Right atrium auricular region (tissue), 2 donors: ENCODE measurements around the gene AMOTL2. TPM values are rescaled to one million over a fixed set of nuclear protein-coding genes. Genes with fewer than 3 reads are reported as not detected.

Source experiments
- DNase-seq: peaks from one replicate; pipeline ENCODE4 v3.0.0-alpha.2; 2019; ENCODE audit warnings: low spot score
- H3K27ac ChIP-seq, 2 donors: fragments of 200-600 bp; sonication (generic); 1 replicate in 1 of 2; 2 replicates in 1 of 2; pipeline ENCODE4 v1.5.1; 2016 to 2019
- H3K27me3 ChIP-seq, 2 donors: fragments of 200-600 bp; sonication (generic); one replicate each; pipeline versions ENCODE4 v1.5.1 to v1.6.0; 2017 to 2019
- H3K36me3 ChIP-seq: fragments of 200-600 bp; sonication (generic); one replicate; pipeline ENCODE4 v1.5.1; 2016
- H3K4me1 ChIP-seq, 2 donors: fragments of 200-600 bp; sonication (generic); one replicate each; pipeline versions ENCODE4 v1.5.1 to v1.6.0; 2017 to 2019
- H3K4me3 ChIP-seq, 2 donors: fragments of 200-600 bp; sonication (generic); 1 replicate in 1 of 2; 2 replicates in 1 of 2; pipeline ENCODE4 v1.5.1; 2017 to 2019; ENCODE audit warnings: mild to moderate bottlenecking in 1 of 2, moderate library complexity in 1 of 2
- H3K9me3 ChIP-seq, 2 donors: fragments of 200-600 bp; sonication (generic); one replicate each; pipeline ENCODE4 v1.5.1; 2019
- CTCF ChIP-seq, 2 donors: fragments of 200-600 bp; sonication (generic); IDR thresholded peaks; one replicate each; pipeline ENCODE4 v1.5.1; 2019; ENCODE audit warnings: antibody characterized with exemption in 2 of 2
- total RNA-seq, 2 donors: library from RNA; depleted of rRNA; stranded (reverse); fragments of >200 nt; gene quantifications; one replicate each; pipeline ENCODE4 v1.1.0, GENCODE V29; 2016

Gene AMOTL2
- total RNA-seq, 2 donors from 2014 or later: 62.3 to 119 TPM

- no peak overlapping the region for H3K4me3 ChIP-seq
- no peaks in the 10 kb centered on the region for H3K27me3 ChIP-seq
- no peaks in the 10 kb centered on the region for H3K9me3 ChIP-seq
- H3K27ac ChIP-seq: no peak overlapping the region
- peaks cover 0 to 19% of the 10 kb centered on the region in 2 donors for H3K4me1 ChIP-seq
- no peaks in the 10 kb centered on the region for H3K36me3 ChIP-seq
- DNase-seq: no peak
- TF ChIP-seq CTCF (IDR thresholded peaks at IDR 0.05): no peak
Observed at GRCh38 chr3:134340362-134340981, 33.8 kb downstream of the AMOTL2 start.

- Histone ChIP-seq H3K36me3 (no peaks in the 10 kb centered on the region), H3K27me3 (no peaks in the 10 kb centered on the region), H3K4me1 (peaks cover 0 to 25% of the 10 kb centered on the region in 2 donors), H3K27ac (no peak overlapping the region), H3K9me3 (no peaks in the 10 kb centered on the region), H3K4me3 (no peak overlapping the region)
- TF ChIP-seq CTCF (IDR thresholded peaks at IDR 0.05): no peak
- DNase-seq: no peak
Observed at GRCh38 chr3:134339913-134340312, 34.3 kb downstream of the AMOTL2 start.

GRCh38 chr3:134339331-134339730 lies 34.9 kb downstream of the AMOTL2 start:
- Histone ChIP-seq H3K27ac (no peak overlapping the region), H3K27me3 (no peaks in the 10 kb centered on the region), H3K9me3 (no peaks in the 10 kb centered on the region), H3K4me3 (no peak overlapping the region), H3K36me3 (no peaks in the 10 kb centered on the region), H3K4me1 (peaks cover 0 to 31% of the 10 kb centered on the region in 2 donors)
- TF ChIP-seq CTCF (IDR thresholded peaks at IDR 0.05): no peak
- no peak for DNase-seq

- Histone ChIP-seq H3K27ac (no peak overlapping the region), H3K4me1 (peaks cover 0 to 37% of the 10 kb centered on the region in 2 donors), H3K4me3 (no peak overlapping the region), H3K36me3 (no peaks in the 10 kb centered on the region), H3K27me3 (no peaks in the 10 kb centered on the region), H3K9me3 (no peaks in the 10 kb centered on the region)
- DNase-seq: no peak
- TF ChIP-seq CTCF (IDR thresholded peaks at IDR 0.05): no peak
Observed at GRCh38 chr3:134338516-134339261, 35.6 kb downstream of the AMOTL2 start.

GRCh38 chr3:134338201-134338512 lies 36.1 kb downstream of the AMOTL2 start:
- peaks cover 0 to 42% of the 10 kb centered on the region in 2 donors for H3K4me1 ChIP-seq
- H3K27ac ChIP-seq: no peak overlapping the region
- no peak overlapping the region for H3K4me3 ChIP-seq
- no peaks in the 10 kb centered on the region for H3K9me3 ChIP-seq
- TF ChIP-seq CTCF (IDR thresholded peaks at IDR 0.05): no peak
- DNase-seq: no peak
- H3K36me3 ChIP-seq: no peaks in the 10 kb centered on the region
- no peaks in the 10 kb centered on the region for H3K27me3 ChIP-seq
